GM06990 (cell line): ENCODE results near the gene LY86.
A peak's percentile ranks its signal among the peaks of the same experiment; 100 is the strongest.
"Not testable (repeated sequence)": the region's sequence is repeated elsewhere in the genome, so short reads cannot be mapped to it uniquely, and the experiment has no call there.

ENCODE experiments used
- DNase-seq: peaks from one replicate; pipeline ENCODE4 v3.0.0-alpha.2; 2011; ENCODE audit not compliant: insufficient read length; ENCODE audit errors: extremely low read depth
- H3K27me3 ChIP-seq: replicated peaks from 2 replicates; pipeline ENCODE4 v1.6.0; 2011; ENCODE audit warnings: low read length; ENCODE audit not compliant: control insufficient read depth, insufficient read depth
- H3K36me3 ChIP-seq: 2 replicates; pipeline ENCODE4 v1.5.1; 2011; ENCODE audit warnings: low read length; ENCODE audit not compliant: control insufficient read depth, insufficient read depth
- H3K4me3 ChIP-seq: replicated peaks from 2 replicates; pipeline ENCODE4 v1.5.1; 2011; ENCODE audit warnings: low read depth, mild to moderate bottlenecking, control low read depth, low read length
- CTCF ChIP-seq: IDR thresholded peaks from 2 replicates; pipeline ENCODE4 v1.5.1; 2011; ENCODE audit warnings: low read length, control low read depth, mild to moderate bottlenecking, inconsistent platforms; ENCODE audit not compliant: insufficient read depth, poor library complexity, severe bottlenecking

LY86 gene

GRCh38 chr6:6605873-6606272 lies 17.4 kb downstream of the LY86 start:
- TF ChIP-seq CTCF: no peak
- Histone ChIP-seq H3K36me3 (peaks cover 4% of the 10 kb centered on the region), H3K27me3 (no peaks in the 10 kb centered on the region), H3K4me3 (no peak overlapping the region)
- DNase-seq: no peak

GRCh38 chr6:6606391-6607030 lies 18.0 kb downstream of the LY86 start:
- not testable (repeated sequence) for H3K4me3 ChIP-seq, DNase-seq, H3K36me3 ChIP-seq, H3K27me3 ChIP-seq

- peaks cover 1% of the 10 kb centered on the region; the same call in 1 of the 2 replicates for H3K36me3 ChIP-seq
- no peak overlapping the region for H3K4me3 ChIP-seq
- DNase-seq: no peak
- TF ChIP-seq CTCF: no peak
- H3K27me3 ChIP-seq: no peaks in the 10 kb centered on the region
Observed at GRCh38 chr6:6609450-6609849, 20.9 kb downstream of the LY86 start.

- no peaks in the 10 kb centered on the region for H3K27me3 ChIP-seq
- TF ChIP-seq CTCF: no peak
Observed at GRCh38 chr6:6610031-6610591, 21.6 kb downstream of the LY86 start.

GRCh38 chr6:6611486-6611885 lies 23.0 kb downstream of the LY86 start:
- no peak for TF ChIP-seq CTCF
- no peaks in the 10 kb centered on the region; the same call in 1 of the 2 replicates for H3K36me3 ChIP-seq
- DNase-seq: no peak
- H3K27me3 ChIP-seq: no peaks in the 10 kb centered on the region
- H3K4me3 ChIP-seq: no peak overlapping the region

More at GRCh38 chr6:6610031-6610591, 21.6 kb downstream of the LY86 start:
- Histone ChIP-seq H3K36me3 (peaks cover 1% of the 10 kb centered on the region; the same call in 1 of the 2 replicates), H3K4me3 (no peak overlapping the region)
- peak; percentile 73 for DNase-seq

- Histone ChIP-seq H3K27me3 (no peaks in the 10 kb centered on the region), H3K4me3 (no peak overlapping the region), H3K36me3 (no peaks in the 10 kb centered on the region; the same call in 1 of the 2 replicates)
- DNase-seq: no peak
- TF ChIP-seq CTCF: no peak
Observed at GRCh38 chr6:6612308-6612707, 23.8 kb downstream of the LY86 start.

GRCh38 chr6:6613103-6613718 lies 24.7 kb downstream of the LY86 start:
- H3K36me3 ChIP-seq, DNase-seq, H3K27me3 ChIP-seq, H3K4me3 ChIP-seq: not testable (repeated sequence)
